ENCODE measurements around the gene METTL9.

DNA sequence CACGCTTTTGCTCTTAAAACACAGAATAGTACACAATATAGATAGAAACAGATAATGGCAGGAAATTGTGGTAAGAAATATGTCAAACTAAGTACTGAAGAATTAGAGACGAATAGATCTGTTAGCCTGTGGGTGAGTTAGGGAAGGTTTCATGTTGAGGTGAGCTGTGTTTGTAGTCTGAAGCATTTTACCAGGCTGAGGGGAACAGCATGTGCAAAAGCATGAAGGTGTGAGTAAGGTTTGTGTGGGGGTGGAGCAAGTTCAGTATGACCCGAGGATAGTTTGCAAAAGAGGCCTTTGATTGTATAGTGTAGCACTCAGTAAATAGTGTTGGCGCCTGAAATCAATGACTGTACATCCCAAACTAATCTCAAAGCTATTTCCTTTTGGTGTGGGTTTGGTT is 39.2 kb downstream of the METTL9 start:
- TF ChIP-seq, protein P1, sequence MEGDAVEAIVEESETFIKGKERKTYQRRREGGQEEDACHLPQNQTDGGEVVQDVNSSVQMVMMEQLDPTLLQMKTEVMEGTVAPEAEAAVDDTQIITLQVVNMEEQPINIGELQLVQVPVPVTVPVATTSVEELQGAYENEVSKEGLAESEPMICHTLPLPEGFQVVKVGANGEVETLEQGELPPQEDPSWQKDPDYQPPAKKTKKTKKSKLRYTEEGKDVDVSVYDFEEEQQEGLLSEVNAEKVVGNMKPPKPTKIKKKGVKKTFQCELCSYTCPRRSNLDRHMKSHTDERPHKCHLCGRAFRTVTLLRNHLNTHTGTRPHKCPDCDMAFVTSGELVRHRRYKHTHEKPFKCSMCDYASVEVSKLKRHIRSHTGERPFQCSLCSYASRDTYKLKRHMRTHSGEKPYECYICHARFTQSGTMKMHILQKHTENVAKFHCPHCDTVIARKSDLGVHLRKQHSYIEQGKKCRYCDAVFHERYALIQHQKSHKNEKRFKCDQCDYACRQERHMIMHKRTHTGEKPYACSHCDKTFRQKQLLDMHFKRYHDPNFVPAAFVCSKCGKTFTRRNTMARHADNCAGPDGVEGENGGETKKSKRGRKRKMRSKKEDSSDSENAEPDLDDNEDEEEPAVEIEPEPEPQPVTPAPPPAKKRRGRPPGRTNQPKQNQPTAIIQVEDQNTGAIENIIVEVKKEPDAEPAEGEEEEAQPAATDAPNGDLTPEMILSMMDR (IDR thresholded peaks at IDR 0.05), result no peak
- TF ChIP-seq POLR2A (IDR thresholded peaks at IDR 0.05), result no peak
